HL-60 (cell line): ENCODE data around the gene NAA10.

Source experiments
- CTCF ChIP-seq: IDR thresholded peaks from one replicate; pipeline ENCODE4 v1.5.1; 2011; ENCODE audit warnings: low read length, control low read depth, inconsistent platforms; ENCODE audit not compliant: insufficient read depth
- GABPA ChIP-seq: IDR thresholded peaks from 2 replicates; pipeline ENCODE4 v1.6.1; 2012; ENCODE audit warnings: low read depth
- POLR2AphosphoS5 ChIP-seq: IDR thresholded peaks from 2 replicates; pipeline ENCODE4 v1.6.1; 2012; ENCODE audit warnings: low read depth
- SPI1 ChIP-seq: IDR thresholded peaks from 2 replicates; pipeline ENCODE4 v1.6.1; 2012; ENCODE audit warnings: low read depth, mild to moderate bottlenecking, borderline replicate concordance
- TF ChIP-seq, protein P1 (sequence below): IDR thresholded peaks from 2 replicates; pipeline ENCODE4 v1.6.1; 2012; ENCODE audit warnings: low read depth; ENCODE audit not compliant: insufficient replicate concordance

- TF ChIP-seq, protein P1, sequence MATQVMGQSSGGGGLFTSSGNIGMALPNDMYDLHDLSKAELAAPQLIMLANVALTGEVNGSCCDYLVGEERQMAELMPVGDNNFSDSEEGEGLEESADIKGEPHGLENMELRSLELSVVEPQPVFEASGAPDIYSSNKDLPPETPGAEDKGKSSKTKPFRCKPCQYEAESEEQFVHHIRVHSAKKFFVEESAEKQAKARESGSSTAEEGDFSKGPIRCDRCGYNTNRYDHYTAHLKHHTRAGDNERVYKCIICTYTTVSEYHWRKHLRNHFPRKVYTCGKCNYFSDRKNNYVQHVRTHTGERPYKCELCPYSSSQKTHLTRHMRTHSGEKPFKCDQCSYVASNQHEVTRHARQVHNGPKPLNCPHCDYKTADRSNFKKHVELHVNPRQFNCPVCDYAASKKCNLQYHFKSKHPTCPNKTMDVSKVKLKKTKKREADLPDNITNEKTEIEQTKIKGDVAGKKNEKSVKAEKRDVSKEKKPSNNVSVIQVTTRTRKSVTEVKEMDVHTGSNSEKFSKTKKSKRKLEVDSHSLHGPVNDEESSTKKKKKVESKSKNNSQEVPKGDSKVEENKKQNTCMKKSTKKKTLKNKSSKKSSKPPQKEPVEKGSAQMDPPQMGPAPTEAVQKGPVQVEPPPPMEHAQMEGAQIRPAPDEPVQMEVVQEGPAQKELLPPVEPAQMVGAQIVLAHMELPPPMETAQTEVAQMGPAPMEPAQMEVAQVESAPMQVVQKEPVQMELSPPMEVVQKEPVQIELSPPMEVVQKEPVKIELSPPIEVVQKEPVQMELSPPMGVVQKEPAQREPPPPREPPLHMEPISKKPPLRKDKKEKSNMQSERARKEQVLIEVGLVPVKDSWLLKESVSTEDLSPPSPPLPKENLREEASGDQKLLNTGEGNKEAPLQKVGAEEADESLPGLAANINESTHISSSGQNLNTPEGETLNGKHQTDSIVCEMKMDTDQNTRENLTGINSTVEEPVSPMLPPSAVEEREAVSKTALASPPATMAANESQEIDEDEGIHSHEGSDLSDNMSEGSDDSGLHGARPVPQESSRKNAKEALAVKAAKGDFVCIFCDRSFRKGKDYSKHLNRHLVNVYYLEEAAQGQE: no peak
- no peak for TF ChIP-seq CTCF
- TF ChIP-seq POLR2AphosphoS5: no peak
- no peak for TF ChIP-seq GABPA
- TF ChIP-seq SPI1: no peak
These were observed 26.5 kb upstream of the NAA10 start for GRCh38 chrX:153961292-153961691.
